ENCODE results near the gene RHBDF1. TPM values are rescaled to one million over a fixed set of nuclear protein-coding genes. Genes with fewer than 3 reads are reported as not detected.

Gene RHBDF1
- polyA plus RNA-seq, 3 donors, result 0.20 TPM; not detected in 2

- H3K27ac Mint-ChIP-seq, result no peak overlapping the region
- Histone ChIP-seq H3K36me3 (replicated peaks in 1 of 2; ENCODE audit: control insufficient read depth in 1 of 2, insufficient read depth in 2 of 2, low read length in 2 of 2) (peaks cover 4 to 5% of the 10 kb centered on the region in 2 donors), H3K27me3 (ENCODE audit: control insufficient read depth in 2 of 2, insufficient read depth in 2 of 2, low read length in 2 of 2) (peaks cover 13 to 51% of the 10 kb centered on the region in 2 donors), H3K9ac (ENCODE audit: insufficient read depth, low read length, poor library complexity, severe bottlenecking) (no peak overlapping the region), H3K79me2 (ENCODE audit: insufficient read depth, low read length) (peaks cover 8% of the 10 kb centered on the region), H3K4me3 (replicated peaks in 1 of 3; ENCODE audit: low read depth in 2 of 3, low read length in 3 of 3) (no peak overlapping the region), H4K20me1 (ENCODE audit: insufficient read depth, low read length) (no peaks in the 10 kb centered on the region), H3K4me1 (ENCODE audit: control insufficient read depth in 1 of 2, insufficient read depth in 2 of 2, low read length in 2 of 2) (peaks cover 32 to 40% of the 10 kb centered on the region in 2 donors), H3K27ac (ENCODE audit: low read depth in 1 of 2, low read length in 2 of 2) (no peak overlapping the region), H3K4me2 (replicated peaks; ENCODE audit: extremely low read depth, low read length, poor library complexity, severe bottlenecking) (no peak overlapping the region), H3K9me3 (replicated peaks in 1 of 2; ENCODE audit: control insufficient read depth in 1 of 2, insufficient read depth in 1 of 2, low read length in 2 of 2) (peaks cover 0 to 6% of the 10 kb centered on the region in 2 donors), H2AFZ (ENCODE audit: insufficient read depth, low read depth, low read length, poor library complexity, severe bottlenecking) (no peak overlapping the region)
- peaks cover 41% of the 10 kb centered on the region for H3K4me1 Mint-ChIP-seq
- TF ChIP-seq CTCF (IDR thresholded peaks at IDR 0.05), result no peak
- peaks cover 46 to 58% (median 48%) of the 10 kb centered on the region in 3 donors for H3K27me3 Mint-ChIP-seq (ENCODE audit: low read depth in 3 of 3)
- intact Hi-C loops (cut with micrococcal nuclease), result no loop called here
- peaks cover 0 to 9% (median 4%) of the 10 kb centered on the region in 7 donors for H3K9me3 Mint-ChIP-seq
- no peak for DNase-seq
- WGBS (ENCODE audit: insufficient coverage), result 88% methylated on average over 12 of the region's 16 CpGs
- peaks cover 7 to 9% of the 10 kb centered on the region in 2 donors for H3K36me3 Mint-ChIP-seq
- H3K4me3 Mint-ChIP-seq, result no peak overlapping the region
Measured at GRCh38 chr16:74747-75334, 2.4 kb upstream of the RHBDF1 start.

- Histone ChIP-seq H2AFZ (ENCODE audit: insufficient read depth, low read depth, low read length, poor library complexity, severe bottlenecking) (no peak overlapping the region), H4K20me1 (ENCODE audit: insufficient read depth, low read length) (no peaks in the 10 kb centered on the region), H3K4me1 (ENCODE audit: control insufficient read depth in 1 of 2, insufficient read depth in 2 of 2, low read length in 2 of 2) (peaks cover 32 to 37% of the 10 kb centered on the region in 2 donors), H3K79me2 (ENCODE audit: insufficient read depth, low read length) (peaks cover 8% of the 10 kb centered on the region), H3K27me3 (ENCODE audit: control insufficient read depth in 2 of 2, insufficient read depth in 2 of 2, low read length in 2 of 2) (peaks cover 13 to 54% of the 10 kb centered on the region in 2 donors), H3K4me2 (replicated peaks; ENCODE audit: extremely low read depth, low read length, poor library complexity, severe bottlenecking) (no peak overlapping the region), H3K4me3 (replicated peaks in 1 of 3; ENCODE audit: low read depth in 2 of 3, low read length in 3 of 3) (no peak overlapping the region), H3K36me3 (replicated peaks in 1 of 2; ENCODE audit: control insufficient read depth in 1 of 2, insufficient read depth in 2 of 2, low read length in 2 of 2) (no peaks in the 10 kb centered on the region), H3K9me3 (replicated peaks in 1 of 2; ENCODE audit: control insufficient read depth in 1 of 2, insufficient read depth in 1 of 2, low read length in 2 of 2) (peaks cover 0 to 6% of the 10 kb centered on the region in 2 donors), H3K27ac (ENCODE audit: low read depth in 1 of 2, low read length in 2 of 2) (no peak overlapping the region), H3K9ac (ENCODE audit: insufficient read depth, low read length, poor library complexity, severe bottlenecking) (no peak overlapping the region)
- H3K36me3 Mint-ChIP-seq, result peaks cover under 1 to 3% of the 10 kb centered on the region in 2 donors
- peaks cover 0 to 9% (median 4%) of the 10 kb centered on the region in 7 donors for H3K9me3 Mint-ChIP-seq
- TF ChIP-seq CTCF (IDR thresholded peaks at IDR 0.05), result no peak
- H3K4me1 Mint-ChIP-seq, result peaks cover 35% of the 10 kb centered on the region
- H3K27me3 Mint-ChIP-seq (ENCODE audit: low read depth in 3 of 3), result peaks cover 49 to 62% (median 52%) of the 10 kb centered on the region in 3 donors
- WGBS (ENCODE audit: insufficient coverage), result 89% methylated on average over 8 of the region's 12 CpGs
- no peak overlapping the region for H3K4me3 Mint-ChIP-seq
- intact Hi-C loops (cut with micrococcal nuclease), result no loop called here
- no peak overlapping the region for H3K27ac Mint-ChIP-seq
- no peak for DNase-seq
Measured at GRCh38 chr16:74051-74746, 1.8 kb upstream of the RHBDF1 start.
